ENCODE measurements around the gene CCT7. TPM values are rescaled to one million over a fixed set of nuclear protein-coding genes. Genes with fewer than 3 reads are reported as not detected.

Gene CCT7
- total and polyA plus RNA-seq, 10 of the 15 experiments (the other 5 are each of a cell fraction or from before 2014, with no cell fraction given), result 206 to 598 (median 486) TPM

DNA sequence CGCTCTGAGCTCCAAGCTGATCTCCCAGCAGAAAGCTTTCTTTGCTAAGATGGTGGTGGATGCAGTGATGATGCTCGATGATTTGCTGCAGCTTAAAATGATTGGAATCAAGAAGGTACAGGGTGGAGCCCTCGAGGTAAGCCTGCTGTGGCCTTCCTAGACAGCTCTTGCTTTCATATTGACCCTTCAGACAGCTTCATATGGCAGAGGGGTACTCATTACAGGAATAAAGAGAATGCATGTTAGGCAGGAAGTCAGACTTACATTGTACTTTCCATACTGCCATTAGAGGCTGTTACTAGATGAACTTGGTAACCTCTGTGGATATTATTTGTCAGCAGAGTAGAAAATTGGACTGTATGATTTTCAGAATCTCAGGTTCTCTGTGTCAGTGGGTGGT, 10.5 kb downstream of the CCT7 start:
- no peak overlapping the region for H3K4me2 ChIP-seq (ENCODE audit: control insufficient read depth, insufficient read depth)
- H2AFZ ChIP-seq (ENCODE audit: control insufficient read depth, low read depth, low read length), result no peak overlapping the region
- H3K4me3 ChIP-seq, result no peak overlapping the region
- FAIRE-seq (no peak), ATAC-seq (no peak), DNase-seq (ENCODE audit: low read depth, low spot score) (no peak)
- BruUV-seq (replicated peaks), result no TSS peak
- H3K4me1 ChIP-seq (ENCODE audit: control insufficient read depth, insufficient read depth, low read length), result no peaks in the 10 kb centered on the region
- ChIA-PET SMC1A (ENCODE audit: uncharacterized antibody, unreplicated experiment) (interaction anchor here (0.8 to 2.3 kb wide), 6 partner anchors 8 to 45 kb away, joined by 3 to 8 read pairs (median 4); partner anchors contain the start of genes CCT7 and PRADC1), CTCF (interaction anchor here (0.7 to 1.4 kb wide), 3 partner anchors 9 to 45 kb away, joined by 3 to 8 read pairs (median 3); no protein-coding TSS in a partner anchor), POLR2A (interaction anchor here (0.8 to 1.4 kb wide), 2 partner anchors 9 to 34 kb away, joined by 3 to 4 read pairs; no protein-coding TSS in a partner anchor), RAD21 (ENCODE audit: unreplicated experiment) (interaction anchor here (1.2 kb wide), 1 partner anchor 11 kb away, joined by 4 read pairs; the partner anchor contains the start of genes CCT7 and PRADC1)
- peaks cover 25 to 54% of the 10 kb centered on the region in 2 experiments for H3K36me3 ChIP-seq (ENCODE audit: control insufficient read depth in 2 of 2, insufficient read depth in 2 of 2, low read length in 1 of 2)
- no peak overlapping the region for H3K27ac ChIP-seq (ENCODE audit: control insufficient read depth, insufficient read depth)
- no peaks in the 10 kb centered on the region; the same call in 1 of the 2 replicates for H4K20me1 ChIP-seq (ENCODE audit: control insufficient read depth, insufficient read depth)
- in situ Hi-C loops (cut with MboI), result no loop called here
- H3K79me2 ChIP-seq (ENCODE audit: control insufficient read depth, insufficient read depth, low read length), result peaks cover 17% of the 10 kb centered on the region
- no peak overlapping the region for H3K9ac ChIP-seq (ENCODE audit: control insufficient read depth, insufficient read depth, low read length)
- intact Hi-C loops (cut with micrococcal nuclease; ENCODE audit: unreplicated experiment), result no loop called here
- no peak for TF ChIP-seq PML (IDR thresholded peaks at IDR 0.05; ENCODE audit: low read length)
- TF ChIP-seq RELA (IDR thresholded peaks at IDR 0.05; ENCODE audit: borderline replicate concordance, partially characterized antibody), result no peak
- no peak for TF ChIP-seq GABPA (IDR thresholded peaks at IDR 0.05; ENCODE audit: low read depth)
- TF ChIP-seq, protein P1, sequence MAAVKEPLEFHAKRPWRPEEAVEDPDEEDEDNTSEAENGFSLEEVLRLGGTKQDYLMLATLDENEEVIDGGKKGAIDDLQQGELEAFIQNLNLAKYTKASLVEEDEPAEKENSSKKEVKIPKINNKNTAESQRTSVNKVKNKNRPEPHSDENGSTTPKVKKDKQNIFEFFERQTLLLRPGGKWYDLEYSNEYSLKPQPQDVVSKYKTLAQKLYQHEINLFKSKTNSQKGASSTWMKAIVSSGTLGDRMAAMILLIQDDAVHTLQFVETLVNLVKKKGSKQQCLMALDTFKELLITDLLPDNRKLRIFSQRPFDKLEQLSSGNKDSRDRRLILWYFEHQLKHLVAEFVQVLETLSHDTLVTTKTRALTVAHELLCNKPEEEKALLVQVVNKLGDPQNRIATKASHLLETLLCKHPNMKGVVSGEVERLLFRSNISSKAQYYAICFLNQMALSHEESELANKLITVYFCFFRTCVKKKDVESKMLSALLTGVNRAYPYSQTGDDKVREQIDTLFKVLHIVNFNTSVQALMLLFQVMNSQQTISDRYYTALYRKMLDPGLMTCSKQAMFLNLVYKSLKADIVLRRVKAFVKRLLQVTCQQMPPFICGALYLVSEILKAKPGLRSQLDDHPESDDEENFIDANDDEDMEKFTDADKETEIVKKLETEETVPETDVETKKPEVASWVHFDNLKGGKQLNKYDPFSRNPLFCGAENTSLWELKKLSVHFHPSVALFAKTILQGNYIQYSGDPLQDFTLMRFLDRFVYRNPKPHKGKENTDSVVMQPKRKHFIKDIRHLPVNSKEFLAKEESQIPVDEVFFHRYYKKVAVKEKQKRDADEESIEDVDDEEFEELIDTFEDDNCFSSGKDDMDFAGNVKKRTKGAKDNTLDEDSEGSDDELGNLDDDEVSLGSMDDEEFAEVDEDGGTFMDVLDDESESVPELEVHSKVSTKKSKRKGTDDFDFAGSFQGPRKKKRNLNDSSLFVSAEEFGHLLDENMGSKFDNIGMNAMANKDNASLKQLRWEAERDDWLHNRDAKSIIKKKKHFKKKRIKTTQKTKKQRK (IDR thresholded peaks at IDR 0.05; ENCODE audit: low read depth, low read length), result no peak
- TF ChIP-seq, protein P2, sequence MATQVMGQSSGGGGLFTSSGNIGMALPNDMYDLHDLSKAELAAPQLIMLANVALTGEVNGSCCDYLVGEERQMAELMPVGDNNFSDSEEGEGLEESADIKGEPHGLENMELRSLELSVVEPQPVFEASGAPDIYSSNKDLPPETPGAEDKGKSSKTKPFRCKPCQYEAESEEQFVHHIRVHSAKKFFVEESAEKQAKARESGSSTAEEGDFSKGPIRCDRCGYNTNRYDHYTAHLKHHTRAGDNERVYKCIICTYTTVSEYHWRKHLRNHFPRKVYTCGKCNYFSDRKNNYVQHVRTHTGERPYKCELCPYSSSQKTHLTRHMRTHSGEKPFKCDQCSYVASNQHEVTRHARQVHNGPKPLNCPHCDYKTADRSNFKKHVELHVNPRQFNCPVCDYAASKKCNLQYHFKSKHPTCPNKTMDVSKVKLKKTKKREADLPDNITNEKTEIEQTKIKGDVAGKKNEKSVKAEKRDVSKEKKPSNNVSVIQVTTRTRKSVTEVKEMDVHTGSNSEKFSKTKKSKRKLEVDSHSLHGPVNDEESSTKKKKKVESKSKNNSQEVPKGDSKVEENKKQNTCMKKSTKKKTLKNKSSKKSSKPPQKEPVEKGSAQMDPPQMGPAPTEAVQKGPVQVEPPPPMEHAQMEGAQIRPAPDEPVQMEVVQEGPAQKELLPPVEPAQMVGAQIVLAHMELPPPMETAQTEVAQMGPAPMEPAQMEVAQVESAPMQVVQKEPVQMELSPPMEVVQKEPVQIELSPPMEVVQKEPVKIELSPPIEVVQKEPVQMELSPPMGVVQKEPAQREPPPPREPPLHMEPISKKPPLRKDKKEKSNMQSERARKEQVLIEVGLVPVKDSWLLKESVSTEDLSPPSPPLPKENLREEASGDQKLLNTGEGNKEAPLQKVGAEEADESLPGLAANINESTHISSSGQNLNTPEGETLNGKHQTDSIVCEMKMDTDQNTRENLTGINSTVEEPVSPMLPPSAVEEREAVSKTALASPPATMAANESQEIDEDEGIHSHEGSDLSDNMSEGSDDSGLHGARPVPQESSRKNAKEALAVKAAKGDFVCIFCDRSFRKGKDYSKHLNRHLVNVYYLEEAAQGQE (IDR thresholded peaks at IDR 0.05; ENCODE audit: low read depth, low read length), result no peak
- no peak for TF ChIP-seq SREBF1 (IDR thresholded peaks at IDR 0.05; ENCODE audit: low read length)
- TF ChIP-seq, protein P3, sequence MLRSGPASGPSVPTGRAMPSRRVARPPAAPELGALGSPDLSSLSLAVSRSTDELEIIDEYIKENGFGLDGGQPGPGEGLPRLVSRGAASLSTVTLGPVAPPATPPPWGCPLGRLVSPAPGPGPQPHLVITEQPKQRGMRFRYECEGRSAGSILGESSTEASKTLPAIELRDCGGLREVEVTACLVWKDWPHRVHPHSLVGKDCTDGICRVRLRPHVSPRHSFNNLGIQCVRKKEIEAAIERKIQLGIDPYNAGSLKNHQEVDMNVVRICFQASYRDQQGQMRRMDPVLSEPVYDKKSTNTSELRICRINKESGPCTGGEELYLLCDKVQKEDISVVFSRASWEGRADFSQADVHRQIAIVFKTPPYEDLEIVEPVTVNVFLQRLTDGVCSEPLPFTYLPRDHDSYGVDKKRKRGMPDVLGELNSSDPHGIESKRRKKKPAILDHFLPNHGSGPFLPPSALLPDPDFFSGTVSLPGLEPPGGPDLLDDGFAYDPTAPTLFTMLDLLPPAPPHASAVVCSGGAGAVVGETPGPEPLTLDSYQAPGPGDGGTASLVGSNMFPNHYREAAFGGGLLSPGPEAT (IDR thresholded peaks at IDR 0.05; ENCODE audit: low read depth), result no peak
- TF ChIP-seq SMAD5 (IDR thresholded peaks at IDR 0.05; ENCODE audit: low read depth), result no peak
- TF ChIP-seq ZNF217 (IDR thresholded peaks at IDR 0.05), result no peak
- no peak for TF ChIP-seq STAT3 (IDR thresholded peaks at IDR 0.05; ENCODE audit: low read depth, low read length)
- no peak for TF ChIP-seq CBX3 (IDR thresholded peaks at IDR 0.05; ENCODE audit: borderline replicate concordance, low read depth)
- TF ChIP-seq POU2F2 (IDR thresholded peaks at IDR 0.05; ENCODE audit: borderline replicate concordance, low read depth, low read length), result no peak
- WGBS (ENCODE audit: insufficient coverage, insufficient replicate concordance, low lambda C conversion rate, missing lambda C conversion rate), result 40% methylated on average over 3 of the region's 3 CpGs
- no peaks in the 10 kb centered on the region for H3K27me3 ChIP-seq (replicated peaks in 1 of 2; ENCODE audit: control insufficient read depth in 2 of 2, insufficient read depth in 2 of 2, low read length in 1 of 2)
- H3K9me3 ChIP-seq (replicated peaks; ENCODE audit: control insufficient read depth, insufficient read depth, low read length), result no peaks in the 10 kb centered on the region
